ENCODE results near the gene WIPF1. TPM values are rescaled to one million over a fixed set of nuclear protein-coding genes. Genes with fewer than 3 reads are reported as not detected.

Gene WIPF1
- total RNA-seq, 2 donors from 2014 or later = 7.2 to 19.0 TPM

DNA sequence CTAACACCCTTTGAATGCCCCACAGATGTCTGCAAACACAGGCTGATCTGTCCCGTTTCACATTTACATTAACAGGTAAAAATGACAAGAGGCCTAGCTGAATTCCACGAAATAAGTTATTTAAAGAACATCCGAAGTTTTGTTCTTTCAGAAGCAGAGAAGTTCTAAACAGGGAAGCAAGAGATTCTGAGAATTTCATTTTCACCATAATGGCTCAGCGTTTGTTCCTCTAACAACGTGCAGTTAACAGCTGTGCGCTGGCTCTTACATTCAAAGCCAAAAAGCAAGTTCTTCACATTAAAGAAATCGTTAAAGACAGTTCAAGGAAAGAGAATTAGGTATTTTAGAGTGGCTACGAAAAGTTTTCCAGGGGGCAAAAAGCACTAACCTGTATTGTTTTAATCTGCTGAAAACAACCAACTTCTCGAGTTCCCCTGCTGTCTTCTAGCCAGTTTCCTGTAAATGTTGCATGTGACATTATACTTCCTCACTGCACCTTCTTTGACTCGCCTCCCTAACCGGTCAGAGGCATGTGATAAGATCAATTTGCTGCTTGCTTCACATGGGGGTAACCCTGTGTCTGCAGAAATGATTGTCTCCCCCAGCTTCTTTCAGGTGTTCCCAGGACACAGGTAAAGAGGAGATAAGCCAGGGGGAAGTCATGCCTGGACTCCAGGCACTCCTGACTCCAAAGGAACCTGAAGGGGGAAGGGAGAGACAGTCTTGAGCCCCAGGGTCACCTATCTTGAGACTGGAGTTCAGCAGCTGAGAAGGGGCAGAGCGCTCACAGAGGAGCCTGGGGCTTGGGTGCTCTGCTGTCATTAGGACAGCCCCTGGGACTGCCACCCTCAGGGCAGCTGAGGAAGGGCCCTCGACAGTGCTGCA, 36.8 kb upstream of the WIPF1 start:
- Histone ChIP-seq H3K27ac (peak overlapping the region in 1 of 2 donors; percentile 5), H3K4me1 (replicated peaks) (no peaks in the 10 kb centered on the region), H3K27me3 (replicated peaks; ENCODE audit: insufficient read depth) (no peaks in the 10 kb centered on the region), H3K4me3 (no peak overlapping the region), H3K36me3 (no peaks in the 10 kb centered on the region), H3K9me3 (no peaks in the 10 kb centered on the region)
- no peak for DNase-seq (ENCODE audit: low spot score)
- intact Hi-C loops (cut with DNase I) = no loop called here
- 36% methylated on average over 12 of the region's 13 CpGs for WGBS
- TF ChIP-seq POLR2A (IDR thresholded peaks at IDR 0.05) (no peak), POLR2AphosphoS5 (IDR thresholded peaks at IDR 0.05) (no peak)
- TF ChIP-seq, protein P1, sequence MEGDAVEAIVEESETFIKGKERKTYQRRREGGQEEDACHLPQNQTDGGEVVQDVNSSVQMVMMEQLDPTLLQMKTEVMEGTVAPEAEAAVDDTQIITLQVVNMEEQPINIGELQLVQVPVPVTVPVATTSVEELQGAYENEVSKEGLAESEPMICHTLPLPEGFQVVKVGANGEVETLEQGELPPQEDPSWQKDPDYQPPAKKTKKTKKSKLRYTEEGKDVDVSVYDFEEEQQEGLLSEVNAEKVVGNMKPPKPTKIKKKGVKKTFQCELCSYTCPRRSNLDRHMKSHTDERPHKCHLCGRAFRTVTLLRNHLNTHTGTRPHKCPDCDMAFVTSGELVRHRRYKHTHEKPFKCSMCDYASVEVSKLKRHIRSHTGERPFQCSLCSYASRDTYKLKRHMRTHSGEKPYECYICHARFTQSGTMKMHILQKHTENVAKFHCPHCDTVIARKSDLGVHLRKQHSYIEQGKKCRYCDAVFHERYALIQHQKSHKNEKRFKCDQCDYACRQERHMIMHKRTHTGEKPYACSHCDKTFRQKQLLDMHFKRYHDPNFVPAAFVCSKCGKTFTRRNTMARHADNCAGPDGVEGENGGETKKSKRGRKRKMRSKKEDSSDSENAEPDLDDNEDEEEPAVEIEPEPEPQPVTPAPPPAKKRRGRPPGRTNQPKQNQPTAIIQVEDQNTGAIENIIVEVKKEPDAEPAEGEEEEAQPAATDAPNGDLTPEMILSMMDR (IDR thresholded peaks at IDR 0.05) = no peak

DNA sequence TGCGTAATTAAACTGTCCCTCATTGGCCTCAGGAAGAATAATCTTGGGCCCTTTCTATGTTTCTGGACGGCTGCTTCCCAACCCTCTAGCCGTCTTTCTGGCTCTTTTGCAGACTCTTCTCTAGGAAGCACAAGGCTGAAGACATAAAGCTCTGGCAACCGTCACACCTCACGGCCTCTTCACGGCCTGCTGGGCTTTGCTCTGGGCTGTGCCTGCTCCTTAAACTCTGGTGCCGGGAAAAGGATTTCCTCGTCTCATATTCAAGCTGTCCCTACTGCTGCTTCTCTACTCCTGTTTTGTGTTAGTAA, 36.0 kb upstream of the WIPF1 start:
- intact Hi-C loops (cut with DNase I) = no loop called here
- Histone ChIP-seq H3K27me3 (replicated peaks; ENCODE audit: insufficient read depth) (no peaks in the 10 kb centered on the region), H3K27ac (no peak overlapping the region), H3K4me1 (replicated peaks) (no peaks in the 10 kb centered on the region), H3K4me3 (peak overlapping the region in 1 of 2 donors; percentile 3), H3K36me3 (no peaks in the 10 kb centered on the region), H3K9me3 (no peaks in the 10 kb centered on the region)
- TF ChIP-seq POLR2A (IDR thresholded peaks at IDR 0.05) = no peak
- TF ChIP-seq, protein P1 (IDR thresholded peaks at IDR 0.05) = no peak
- no peak for TF ChIP-seq POLR2AphosphoS5 (IDR thresholded peaks at IDR 0.05)
- DNase-seq (ENCODE audit: low spot score) = no peak
- 70% methylated on average over 8 of the region's 8 CpGs for WGBS

DNA sequence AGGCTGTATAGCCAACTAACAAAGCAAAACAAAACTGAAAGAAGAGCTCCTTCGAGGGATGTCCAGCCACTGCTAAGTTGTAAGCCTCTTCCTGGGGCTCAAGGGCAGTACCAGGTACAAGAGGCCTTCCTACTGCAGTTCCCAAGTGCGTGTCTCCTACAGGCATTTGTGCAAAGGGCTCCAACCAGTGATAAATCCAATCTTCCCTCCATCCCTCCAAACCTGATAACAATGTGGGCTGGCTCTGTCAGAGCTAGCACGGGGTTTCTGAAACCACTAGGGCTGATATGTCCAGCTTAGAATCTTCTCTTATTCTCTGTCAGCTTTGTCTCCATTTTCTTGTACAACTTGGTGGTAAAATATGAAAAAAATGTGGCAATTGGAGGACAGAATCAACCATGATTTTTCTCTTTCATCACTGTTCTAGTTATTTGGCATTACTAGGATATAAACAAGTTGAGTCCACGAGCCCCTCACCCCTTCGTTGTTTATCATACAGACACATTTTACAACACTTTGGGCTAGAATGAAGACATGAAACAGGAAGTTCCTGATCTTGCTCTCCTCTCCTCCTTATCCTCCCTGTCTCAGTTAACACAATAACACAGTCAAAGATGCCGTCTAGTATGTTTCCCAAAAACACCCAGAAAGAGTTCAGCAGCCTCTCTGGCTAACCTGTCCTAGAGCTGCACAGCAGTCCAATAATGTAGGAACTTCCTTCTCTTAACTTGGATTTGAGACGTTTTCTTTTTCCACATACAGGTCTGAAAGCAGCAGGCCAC, 35.4 kb upstream of the WIPF1 start:
- intact Hi-C loops (cut with DNase I) = no loop called here
- no peaks in the 10 kb centered on the region for H3K27me3 ChIP-seq (replicated peaks; ENCODE audit: insufficient read depth)
- H3K4me3 ChIP-seq = peak overlapping the region in 1 of 2 donors; percentile 3

DNA sequence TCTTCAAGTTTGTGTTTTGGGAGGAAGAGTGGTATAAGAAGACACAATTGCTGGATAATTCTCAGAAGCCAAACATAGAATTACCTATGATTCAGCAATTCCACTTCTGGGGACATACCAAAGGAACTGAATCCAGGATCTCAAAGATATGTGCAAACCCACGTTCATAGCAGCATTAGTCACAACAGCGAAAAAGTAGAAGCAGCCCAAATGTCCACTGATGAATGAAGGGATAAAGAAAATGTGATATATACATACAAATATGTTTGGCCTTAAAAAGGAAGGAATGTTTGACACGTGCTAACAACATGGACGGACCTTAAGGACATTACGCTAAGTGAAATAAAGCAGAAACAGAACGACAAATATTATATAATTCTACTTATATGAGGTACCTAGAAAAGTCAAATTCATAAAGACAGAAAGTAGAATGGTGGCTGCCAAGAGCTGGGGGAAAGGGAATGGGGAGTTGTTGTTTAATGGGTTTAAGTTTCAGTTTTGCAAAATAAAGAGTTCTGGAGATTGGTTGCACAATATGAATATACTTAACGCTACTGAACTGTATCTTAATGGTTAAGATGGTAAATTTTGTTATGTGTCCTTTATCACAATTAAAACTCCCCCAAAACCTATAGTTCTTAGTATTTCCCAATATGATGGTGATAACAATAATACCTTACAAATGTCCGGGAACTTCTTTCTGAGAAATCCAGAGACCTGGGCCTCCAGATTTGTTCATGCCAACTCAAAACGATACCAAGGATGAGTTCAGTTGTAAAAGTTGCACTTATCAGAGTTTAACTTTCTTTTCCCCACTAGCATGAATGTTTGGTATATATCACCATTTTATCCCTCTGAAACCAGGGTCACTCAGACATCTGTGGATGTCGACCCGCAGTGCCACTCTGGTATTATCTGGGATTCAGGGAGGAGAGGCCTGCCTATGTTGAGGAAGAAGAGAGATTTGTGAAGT, 33.7 kb upstream of the WIPF1 start:
- Histone ChIP-seq H3K4me1 (replicated peaks) (no peaks in the 10 kb centered on the region), H3K4me3 (no peak overlapping the region), H3K27ac (no peak overlapping the region), H3K36me3 (no peaks in the 10 kb centered on the region), H3K27me3 (replicated peaks; ENCODE audit: insufficient read depth) (no peaks in the 10 kb centered on the region), H3K9me3 (no peaks in the 10 kb centered on the region)
- intact Hi-C loops (cut with DNase I) = no loop called here
- no peak for TF ChIP-seq POLR2AphosphoS5 (IDR thresholded peaks at IDR 0.05)
- WGBS = 88% methylated on average over 11 of the region's 11 CpGs
- no peak for DNase-seq (ENCODE audit: low spot score)

More for the DNA sequence above, 35.4 kb upstream of the WIPF1 start:
- Histone ChIP-seq H3K27ac (no peak overlapping the region), H3K4me1 (replicated peaks) (no peaks in the 10 kb centered on the region), H3K9me3 (no peaks in the 10 kb centered on the region), H3K36me3 (no peaks in the 10 kb centered on the region)
- no peak for DNase-seq (ENCODE audit: low spot score)
- 48% methylated on average over 7 of the region's 7 CpGs for WGBS
- TF ChIP-seq, protein P1 (IDR thresholded peaks at IDR 0.05) = no peak
- TF ChIP-seq POLR2AphosphoS5 (IDR thresholded peaks at IDR 0.05) = no peak
- no peak for TF ChIP-seq POLR2A (IDR thresholded peaks at IDR 0.05)

DNA sequence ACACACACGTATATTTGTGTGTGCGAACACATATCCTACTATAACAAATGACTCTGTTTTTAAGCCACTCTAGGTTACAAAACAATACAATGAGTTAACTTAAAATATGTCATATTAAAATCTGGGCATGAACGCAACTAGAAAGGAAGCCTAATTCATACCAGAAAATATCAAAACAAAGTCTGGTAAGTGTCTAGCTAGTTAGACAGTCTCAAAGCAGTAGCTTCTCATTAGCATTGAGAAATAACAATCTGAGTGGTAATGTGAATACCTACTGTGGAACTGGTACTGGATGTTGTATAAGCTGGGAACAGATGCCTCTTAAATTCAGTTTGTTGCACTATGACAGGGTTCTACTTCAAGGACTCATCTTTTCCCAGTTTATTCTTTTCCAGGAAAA, 32.5 kb upstream of the WIPF1 start:
- Histone ChIP-seq H3K27ac (no peak overlapping the region), H3K4me3 (no peak overlapping the region), H3K9me3 (no peaks in the 10 kb centered on the region), H3K4me1 (replicated peaks) (no peaks in the 10 kb centered on the region), H3K27me3 (replicated peaks; ENCODE audit: insufficient read depth) (no peaks in the 10 kb centered on the region), H3K36me3 (no peaks in the 10 kb centered on the region)
- TF ChIP-seq, protein P1 (IDR thresholded peaks at IDR 0.05) = no peak
- TF ChIP-seq POLR2AphosphoS5 (IDR thresholded peaks at IDR 0.05) (no peak), POLR2A (IDR thresholded peaks at IDR 0.05) (no peak)
- no peak for DNase-seq (ENCODE audit: low spot score)
- intact Hi-C loops (cut with DNase I) = no loop called here
- 90% methylated on average over 3 of the region's 3 CpGs for WGBS
